ENCODE measurements around the gene UBE3B.

The UBE3B gene

DNA sequence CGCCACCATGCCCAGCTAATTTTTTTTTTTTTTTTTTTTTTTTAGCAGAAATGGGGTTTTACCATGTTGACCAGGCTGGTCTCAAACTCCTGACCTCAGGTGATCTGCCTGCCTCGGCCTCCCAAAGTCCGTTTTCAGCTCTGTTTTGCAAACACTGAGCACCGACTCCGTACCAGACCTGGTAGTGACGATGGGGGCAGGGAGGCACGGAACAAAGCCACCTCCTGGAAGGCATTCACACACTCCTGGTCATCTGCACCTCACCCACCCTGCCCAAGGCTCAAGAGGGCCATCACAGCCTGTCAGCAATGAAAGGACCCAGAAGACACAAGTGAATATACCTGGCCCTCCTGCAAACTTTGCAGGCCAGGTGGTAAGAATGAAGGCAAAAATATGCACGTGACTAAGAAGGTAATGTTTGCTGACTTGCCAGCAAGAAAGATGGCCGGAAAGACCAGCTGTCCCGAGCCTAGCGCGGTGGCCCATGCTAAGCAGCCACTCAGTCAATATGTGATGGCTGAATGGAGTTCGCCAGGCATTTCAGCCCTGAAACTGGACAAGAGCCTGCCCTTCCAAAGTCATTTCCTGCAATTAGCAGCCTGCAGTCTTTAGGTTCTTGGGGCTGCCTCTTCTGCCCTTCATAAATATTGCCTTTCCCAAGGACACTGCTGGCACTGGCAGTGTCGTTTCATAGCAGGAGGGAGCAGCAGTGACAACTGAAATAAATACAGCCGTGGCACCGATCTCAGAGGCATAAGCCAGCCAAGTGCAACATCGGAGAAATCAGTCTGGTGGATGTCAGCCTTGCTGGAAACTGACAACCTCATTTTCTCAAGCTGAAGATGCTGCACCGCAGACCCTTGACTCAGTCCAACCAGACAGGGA, 78.2 kb downstream of the UBE3B start:
- no peak for DNase-seq

DNA sequence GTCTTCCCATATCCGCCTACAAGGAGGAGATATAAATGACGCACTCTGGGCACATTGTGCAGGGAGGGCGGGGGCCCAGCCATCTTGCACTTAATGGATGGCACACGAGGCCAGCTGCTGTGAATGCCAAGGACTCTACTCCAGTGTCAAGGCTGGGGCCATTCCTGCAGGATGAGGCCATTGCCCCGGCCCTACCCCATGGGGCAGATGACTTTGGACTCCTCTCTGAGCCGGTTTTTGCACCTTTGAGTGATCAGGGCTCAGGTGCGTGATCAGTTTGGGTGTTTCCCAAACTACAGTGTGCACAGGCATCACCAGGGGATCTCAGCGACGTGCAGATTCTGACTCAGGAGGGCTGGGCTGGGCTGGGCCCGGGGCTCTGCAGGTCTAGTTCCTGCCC, 79.8 kb downstream of the UBE3B start:
- DNase-seq = no peak

DNA sequence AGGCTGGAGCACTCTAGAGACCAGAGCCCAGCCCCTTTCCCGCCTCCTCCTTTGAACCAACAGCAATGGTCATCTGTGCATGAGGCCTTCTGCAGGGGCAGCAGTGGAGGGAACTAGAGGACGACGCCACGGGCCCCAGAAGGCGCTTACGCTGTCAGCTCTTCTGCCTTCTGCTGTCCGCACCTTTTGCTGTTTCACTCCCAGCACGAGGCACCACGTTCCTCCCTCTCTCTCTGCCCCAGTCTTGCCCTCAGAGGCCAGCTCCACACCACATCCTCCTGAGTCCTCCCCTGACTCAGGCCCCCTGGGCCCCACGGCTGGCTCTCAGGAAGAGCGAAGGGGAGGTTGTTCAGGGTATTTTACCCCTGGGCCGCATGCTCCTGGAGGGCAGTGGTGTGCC, 80.4 kb downstream of the UBE3B start:
- DNase-seq = no peak

DNA sequence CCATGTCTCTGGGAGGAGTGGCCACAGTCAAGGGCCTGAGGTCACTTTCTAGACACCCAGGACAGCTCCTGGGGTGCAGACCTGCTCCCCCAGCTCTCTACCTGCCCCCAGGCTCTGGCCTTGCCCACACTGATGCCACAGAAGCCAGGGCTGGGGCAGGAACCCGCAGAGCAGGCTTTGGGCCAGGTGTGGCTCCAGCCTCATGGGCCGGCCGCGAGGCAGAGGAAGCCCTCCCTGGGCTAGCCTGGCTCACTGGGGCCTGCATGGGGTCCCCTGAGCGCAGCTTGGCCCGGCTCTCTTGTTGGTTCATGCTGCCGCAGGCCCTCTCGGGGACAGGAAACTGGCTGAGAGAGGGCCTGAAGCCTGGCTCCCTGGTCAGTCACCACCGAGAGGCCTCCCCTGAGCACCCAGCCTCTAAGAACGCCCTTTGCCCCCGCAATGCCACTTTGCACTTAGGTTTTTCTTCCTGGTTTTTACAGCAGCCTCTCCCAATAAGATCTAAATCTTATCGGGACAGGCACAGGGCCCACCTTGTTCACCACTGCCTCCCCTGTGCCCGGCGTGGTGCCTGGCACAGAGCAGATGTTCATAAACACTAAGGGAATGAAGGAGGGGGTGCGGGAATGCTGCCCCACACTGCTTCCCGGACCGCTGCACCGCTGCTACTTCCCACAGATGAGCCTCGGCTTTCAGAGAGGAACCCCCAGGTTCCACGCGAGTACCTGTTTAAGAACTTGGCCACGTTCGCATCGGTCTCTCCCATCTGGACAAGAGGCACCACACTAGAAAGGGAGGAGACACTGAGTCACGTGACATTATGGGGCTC, 81.2 kb downstream of the UBE3B start:
- DNase-seq = no peak

DNA sequence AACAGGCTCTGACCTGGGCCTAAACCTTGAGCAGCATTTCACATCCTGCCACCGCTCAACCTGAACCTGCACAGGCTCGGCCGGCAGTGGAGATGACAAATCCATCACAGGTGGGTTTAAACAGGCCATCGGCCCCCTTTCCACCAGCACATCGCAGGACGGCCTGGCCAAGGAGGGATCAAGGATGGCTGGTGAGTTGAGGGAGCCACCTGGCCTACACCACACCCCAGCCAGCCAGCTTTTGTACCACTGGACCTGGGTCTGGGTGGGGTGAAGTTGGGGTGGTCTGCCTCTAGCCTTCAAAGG, 81.7 kb downstream of the UBE3B start:
- no peak for DNase-seq

DNA sequence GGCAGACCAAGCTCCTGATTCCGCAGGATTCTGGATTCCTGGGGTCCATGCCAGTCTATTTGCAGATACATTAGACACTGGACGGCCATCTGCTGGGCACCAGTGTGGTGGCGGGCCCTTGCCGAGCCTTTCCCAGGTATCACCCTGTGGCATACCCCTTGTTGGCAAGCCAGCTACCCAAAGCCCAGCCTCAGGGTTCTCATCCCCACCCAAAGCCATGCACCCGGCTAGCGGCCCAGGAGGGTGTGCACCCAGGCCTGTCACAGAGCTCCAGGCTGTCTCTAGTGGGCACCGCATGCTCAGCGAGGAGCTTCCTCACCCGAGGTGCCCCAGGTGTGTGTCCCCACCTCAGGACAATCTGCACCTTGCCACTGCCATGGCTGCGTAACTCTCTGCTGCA, 82.2 kb downstream of the UBE3B start:
- DNase-seq = no peak

DNA sequence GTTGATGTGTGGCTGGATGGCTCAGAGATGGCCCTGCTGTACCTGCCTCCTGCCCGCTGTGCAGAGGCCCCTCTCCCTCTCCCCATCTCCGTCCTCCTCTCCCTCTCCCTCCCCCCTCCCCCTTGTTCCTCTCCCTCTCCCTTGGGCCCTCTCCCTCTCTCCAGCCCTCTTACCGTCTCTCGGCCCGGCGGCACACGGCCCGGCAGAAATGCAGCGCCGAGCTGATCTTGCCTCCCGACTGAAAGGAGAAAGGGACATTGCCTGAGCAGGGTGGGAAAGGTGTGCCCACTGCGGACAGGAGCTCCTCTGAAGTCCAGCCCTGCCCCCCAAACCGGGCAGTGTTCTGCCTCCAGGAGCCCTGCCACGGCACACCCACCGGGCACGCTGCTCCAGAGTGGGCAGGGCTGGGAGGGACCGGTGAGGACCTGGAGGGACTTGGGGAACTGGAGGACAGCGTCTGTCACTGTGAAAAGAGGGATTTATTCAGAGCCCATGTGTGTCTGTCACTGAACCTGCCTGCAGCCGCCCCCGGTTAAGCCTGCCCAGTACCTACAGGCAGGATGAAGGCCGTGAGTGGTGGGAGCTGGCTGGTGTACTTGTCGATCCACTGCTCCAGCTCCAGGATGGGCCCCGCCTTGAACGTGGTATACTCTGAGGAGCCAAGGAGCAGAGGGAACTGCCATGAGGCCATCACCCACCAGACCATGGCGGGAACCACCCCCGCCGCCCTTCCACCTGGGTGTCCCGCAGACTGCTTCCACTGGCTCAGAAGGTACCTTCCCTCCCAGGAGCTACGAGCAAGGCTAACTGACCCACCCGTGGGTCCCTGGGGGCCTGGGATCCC, 83.7 kb downstream of the UBE3B start:
- DNase-seq = no peak

DNA sequence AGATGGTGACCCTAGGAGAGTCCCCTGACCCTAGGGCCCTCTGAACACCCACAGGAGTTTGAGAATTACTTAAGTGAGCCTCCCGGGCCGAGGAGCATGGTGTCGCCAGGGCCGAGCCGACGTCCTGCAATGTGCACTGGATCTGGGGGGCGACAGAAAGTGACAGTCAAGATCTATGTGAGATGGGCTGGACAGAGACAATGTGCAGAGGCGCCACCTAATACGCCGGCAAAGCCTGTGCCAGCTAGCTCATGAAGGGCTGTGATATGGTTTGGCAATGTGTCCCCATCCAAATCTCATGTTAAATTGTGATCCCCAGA, 84.2 kb downstream of the UBE3B start:
- no peak for DNase-seq

DNA sequence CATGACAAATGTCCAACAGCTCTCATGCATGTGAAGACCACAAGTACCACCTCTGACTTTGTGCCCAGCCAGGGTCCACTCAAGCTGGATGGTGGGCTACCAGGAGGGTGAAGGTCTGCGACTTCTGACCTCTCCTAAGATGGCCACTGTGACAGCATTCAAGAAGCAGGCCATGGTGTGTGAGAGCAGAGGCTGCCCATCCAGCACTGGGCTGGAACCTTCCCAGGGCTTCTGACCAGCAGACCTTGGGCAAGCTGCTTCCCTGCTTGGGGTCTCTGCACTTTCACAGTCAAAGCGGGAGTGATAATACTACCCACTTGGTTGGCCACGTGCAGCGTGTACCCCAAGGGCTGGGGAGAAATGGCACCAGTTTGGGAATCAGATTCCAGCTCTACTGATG, 85.4 kb downstream of the UBE3B start:
- DNase-seq = no peak

DNA sequence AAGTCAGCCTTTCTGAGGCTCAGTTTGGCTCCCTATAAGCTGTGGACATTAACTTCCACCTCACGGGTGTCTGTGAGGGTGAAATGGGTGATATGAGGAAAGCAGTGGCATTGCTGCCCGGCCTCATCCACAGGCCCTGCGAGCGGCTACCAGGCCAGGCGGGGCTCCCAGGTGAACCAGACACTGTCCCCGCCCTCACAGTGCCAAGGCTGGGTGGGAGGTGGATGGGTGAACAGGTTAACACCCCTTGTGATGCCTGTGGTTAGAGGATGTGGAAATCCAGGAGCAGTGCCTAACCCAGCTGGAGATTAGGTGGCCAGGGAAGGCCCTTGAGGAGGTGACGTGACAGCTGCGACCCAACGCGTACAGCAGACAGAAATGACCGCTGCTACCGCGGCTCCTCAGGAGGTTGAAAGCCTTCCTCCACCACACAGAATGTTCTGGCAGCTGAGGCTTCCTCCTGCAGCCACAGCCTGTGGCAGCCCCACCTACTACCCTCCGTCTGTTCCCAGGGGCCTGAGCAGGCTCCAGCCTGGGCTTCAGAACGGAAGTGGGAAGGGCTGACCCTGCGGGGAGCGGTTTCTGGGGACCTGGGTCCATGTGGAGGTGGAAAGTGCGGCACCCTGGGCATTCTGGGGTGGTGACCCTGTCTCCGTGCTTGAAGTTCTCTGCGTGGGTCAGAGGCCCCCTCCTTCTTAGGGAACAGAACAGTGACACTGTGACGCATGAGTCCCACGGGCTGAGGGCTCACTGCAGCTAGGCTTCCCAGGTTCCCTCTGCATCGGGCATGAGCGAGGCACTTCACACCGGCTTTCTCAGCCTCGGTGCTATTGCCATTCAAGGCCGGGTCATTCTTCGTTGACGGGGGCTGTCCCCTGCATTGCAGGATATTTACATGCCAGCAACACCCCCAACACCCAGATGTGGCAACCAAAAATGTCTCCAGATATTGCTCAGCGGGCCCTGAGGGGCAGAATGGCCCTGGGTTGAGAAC, 86.2 kb downstream of the UBE3B start:
- DNase-seq = no peak

DNA sequence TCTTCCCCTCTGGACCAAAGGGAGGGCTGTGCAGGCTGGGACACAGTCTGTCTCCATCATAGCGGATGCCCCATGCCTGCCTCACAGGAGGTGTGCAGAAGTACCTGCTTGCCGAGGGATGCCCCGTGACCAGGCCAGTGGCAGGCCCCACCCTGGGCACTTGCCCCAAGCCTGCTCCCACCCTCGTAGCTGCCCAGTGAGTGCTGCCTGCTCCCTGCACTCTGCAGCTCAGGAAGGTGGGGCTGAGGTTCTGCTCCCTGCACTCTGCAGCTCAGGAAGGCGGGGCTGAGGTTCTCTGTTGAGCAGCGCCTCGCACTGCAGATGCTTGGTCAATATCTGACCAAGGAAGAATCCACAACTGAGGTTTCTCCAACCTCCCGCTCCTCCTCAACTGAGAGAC, 89.0 kb downstream of the UBE3B start:
- DNase-seq = no peak

DNA sequence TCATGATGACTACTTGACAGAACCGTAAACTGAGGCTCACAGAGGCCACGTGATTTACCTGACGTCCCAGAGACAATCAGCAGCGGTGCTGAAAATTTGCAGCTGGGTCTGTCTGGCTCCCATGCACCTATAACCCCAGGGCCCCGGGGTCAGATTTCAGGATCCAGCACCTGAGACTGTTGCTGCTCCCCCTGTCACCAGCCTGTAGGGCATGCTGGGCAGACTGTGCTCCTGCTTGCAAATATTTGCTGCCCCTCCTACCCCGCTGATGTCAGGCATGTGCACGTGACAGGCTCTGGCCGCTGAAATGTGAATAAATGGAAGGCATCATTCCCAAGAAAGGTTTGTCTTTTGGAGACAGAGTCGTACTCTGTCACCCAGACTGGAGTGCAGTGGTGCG, 89.9 kb downstream of the UBE3B start:
- DNase-seq = no peak

DNA sequence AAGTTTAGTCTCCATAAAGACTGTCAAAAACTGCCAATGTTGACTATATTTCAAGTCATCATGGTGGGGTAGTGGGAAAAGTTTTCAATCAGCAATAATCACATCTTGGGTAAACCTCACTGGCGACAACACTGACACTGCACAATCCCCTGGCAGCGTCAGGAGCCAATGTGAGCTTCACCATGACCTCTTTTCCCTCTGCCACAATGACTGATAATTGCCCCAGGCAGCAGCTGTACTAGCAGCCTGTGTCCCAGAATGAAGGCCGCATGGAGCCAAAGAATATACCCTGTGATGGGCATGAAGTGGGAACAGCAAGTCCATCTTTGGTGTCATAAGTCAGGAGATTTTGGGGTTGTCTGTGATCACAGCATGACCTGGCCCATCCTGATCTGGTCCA, 90.5 kb downstream of the UBE3B start:
- DNase-seq = no peak

DNA sequence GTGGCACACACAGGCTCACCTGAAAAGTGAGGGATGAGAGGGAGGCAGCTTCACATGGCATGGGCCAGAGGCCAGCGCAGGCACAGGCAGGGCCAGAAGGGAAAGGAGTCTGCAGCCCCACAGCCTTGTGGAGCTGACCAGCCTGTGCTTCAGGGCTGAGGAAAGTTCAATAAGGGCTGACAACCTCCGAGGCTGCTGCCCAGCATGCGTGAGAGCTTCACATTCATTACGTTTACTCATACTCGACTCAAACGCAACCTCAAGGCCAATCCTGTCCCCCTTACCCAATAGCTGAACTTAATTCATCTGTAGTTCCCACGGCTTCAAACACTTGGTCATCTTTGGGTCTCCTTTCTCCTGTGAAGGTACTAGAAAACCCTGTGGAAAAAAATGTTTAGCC, 91.1 kb downstream of the UBE3B start:
- DNase-seq = no peak

DNA sequence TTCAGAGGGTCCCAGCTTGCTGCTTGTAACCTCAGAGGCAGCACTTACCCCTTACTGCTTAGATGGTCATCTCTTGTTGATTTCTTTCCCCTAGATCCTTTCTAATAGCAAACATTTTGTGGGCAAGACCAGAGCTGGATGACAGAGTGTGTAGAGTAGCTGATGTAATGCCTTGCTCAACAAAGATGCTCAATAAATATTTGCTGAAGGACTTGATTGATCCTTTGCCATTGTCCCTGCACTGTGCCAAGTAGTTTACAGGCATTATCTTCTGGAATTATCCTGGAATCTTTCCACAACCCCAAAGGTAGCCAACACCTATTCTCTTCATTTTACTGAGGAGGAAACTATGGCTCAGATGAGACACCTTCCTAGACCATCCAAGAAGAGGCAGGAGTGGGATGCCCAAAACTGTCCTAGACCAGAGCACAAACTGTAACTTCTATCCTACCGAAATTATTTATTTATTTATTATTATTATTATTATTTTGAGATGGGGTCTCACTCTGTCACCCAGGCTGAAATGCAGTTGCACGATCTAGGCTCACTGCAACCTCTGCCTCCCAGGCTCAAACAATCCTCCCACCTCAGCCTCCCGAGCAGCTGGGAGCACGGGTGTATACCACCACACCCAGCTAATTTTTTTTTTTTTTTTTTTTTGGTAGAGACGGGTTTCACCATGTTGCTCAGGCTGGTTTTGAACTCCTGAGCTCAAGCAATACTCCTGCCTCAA, 94.5 kb downstream of the UBE3B start:
- DNase-seq = no peak

DNA sequence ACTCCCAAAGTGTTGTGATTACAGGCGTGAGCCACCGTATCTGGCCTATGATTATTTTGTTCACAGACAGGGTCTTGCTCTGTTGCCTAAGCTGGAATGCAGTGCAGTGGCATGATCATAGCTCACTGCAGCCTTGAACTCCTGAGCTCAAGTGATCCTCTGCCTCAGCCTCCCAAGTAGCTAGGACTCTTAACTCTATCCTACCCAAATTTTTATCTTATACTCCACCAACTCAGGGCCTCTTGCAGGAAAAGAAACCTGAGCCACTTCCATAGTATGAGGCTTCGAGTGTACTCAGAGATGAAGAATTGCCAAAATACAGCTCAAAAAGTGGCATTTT, 95.0 kb downstream of the UBE3B start:
- DNase-seq = no peak

DNA sequence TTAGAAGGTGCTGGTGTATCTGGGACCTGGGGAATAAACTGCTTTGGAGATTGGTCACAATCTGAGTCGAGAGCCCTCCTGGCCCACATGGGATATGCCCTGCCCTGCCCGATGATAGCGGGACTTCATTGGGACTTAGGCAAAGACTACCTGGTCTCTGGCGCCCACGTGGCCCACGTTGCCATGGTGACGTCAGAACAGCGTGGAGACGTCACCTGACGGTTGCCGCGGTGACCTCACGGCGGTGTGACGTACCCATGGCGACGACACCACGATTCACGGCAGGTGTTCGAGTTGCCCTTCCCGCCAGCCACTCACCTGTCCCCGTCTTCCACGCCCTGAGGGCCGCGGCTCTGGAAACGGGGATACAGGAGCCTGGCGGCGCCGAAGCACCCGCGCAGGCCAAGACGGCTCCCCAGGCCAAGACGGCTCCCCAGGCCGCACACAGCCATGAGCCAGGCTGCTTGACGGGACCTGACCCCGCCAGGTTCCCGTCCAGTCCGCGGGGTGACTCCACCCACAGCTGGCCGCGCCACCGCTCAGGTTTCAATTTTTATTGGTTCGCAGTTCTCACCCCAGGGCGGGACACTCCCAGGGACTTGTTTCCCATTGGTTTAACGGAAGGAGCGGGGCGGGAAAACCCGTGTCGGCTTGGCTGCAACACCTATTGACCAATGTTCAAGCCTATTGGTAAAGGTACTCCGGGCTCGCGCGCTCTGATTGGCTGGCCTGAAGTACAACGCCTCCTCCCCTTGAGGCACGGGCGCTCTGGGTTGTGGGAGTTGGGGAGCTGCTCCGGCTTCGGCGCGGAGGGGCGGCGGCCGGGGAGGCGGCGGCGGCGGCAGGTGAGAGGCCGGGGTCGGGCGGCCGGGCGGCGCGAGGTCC, 95.8 kb downstream of the UBE3B start, which contains the start of the genes MMAB and MVK:
MMAB (minus strand) TSS at position 476 of the 885 bp plus-strand sequence; CDS start at position 452, 24 bp downstream.
MVK (plus strand) TSS at position 766 of the 885 bp plus-strand sequence. CDS start 1,029 bp downstream, outside the sequence.
- peak; percentile 99 for DNase-seq

DNA sequence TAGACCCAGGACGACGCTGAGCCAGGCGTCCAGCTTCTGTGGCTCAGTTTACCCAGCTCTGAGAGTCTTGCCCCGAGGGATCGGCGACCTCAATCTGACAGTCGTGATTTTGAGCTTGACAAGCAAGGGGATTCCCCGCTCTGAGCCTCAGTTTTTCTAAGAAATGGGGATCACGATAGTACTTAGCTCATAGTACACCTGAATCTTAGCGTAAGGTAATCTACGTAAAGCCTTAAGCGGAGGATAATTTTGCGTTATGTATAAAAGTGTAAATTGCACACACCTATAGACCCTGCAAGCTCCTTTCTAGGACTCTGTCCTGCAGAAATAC, 96.4 kb downstream of the UBE3B start:
- no peak for DNase-seq

DNA sequence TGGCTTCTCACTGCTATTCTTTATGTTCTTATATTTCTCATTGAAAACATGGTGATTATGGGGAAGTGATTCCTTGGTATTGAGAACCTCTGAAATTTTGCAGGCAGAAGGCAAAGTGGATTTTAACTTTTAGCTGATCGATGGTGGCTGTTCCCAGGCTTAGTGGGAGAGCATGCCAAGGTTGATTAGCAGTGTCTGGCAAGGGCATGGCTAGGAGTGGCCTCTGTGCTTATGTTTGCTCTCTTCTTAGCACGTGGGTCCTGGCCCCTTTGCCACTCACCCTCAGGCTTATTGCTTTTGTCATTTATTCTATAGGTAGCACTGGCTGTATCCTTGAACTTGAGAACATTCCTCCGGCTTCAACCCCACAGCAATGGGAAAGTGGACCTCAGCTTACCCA, 98.2 kb downstream of the UBE3B start:
- no peak for DNase-seq

DNA sequence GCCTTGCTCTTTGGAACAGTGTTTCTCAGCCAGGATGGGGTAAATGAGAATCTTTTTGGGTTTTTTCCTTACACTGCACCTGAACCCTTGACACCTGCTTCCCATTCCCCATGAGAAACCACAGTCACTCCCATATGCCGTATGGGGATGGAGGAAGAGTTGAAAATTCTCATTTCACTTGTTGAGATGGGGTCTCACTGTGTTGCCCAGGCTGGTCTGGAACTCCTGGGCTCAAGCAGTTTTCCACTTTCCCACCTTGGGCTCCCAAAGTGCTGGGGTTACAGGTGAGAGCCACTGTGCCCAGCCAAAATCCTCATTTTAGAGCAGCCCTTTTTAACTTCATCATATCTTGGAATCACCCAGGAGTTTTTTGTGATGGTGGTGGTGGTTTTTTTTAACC, 99.9 kb downstream of the UBE3B start:
- no peak for DNase-seq
